ENCODE data around the gene AGBL1.
"Not testable (repeated sequence)": the region's sequence is repeated elsewhere in the genome, so short reads cannot be mapped to it uniquely, and the experiment has no call there.

AGBL1 gene

DNA sequence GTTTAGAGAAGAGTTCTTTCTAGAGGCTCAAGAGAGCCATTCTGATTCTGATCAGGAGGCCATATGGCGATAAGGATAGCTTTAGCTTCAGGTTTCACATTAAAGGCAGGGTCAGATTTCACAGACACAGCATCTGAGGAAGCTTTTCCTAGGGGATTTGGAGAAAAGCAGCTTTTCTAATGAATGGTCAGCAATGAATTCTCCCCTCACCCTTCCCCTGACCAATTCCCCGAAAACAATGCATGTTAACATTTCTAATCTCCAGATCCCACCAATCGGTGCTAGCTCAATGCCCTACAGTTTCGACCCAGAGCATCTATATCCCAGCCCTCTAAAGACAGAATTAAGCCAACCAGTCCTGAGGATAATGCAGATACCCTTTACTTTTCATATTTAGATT lies 9.8 kb downstream of the AGBL1 start:
- DNase-seq: no peak

DNA sequence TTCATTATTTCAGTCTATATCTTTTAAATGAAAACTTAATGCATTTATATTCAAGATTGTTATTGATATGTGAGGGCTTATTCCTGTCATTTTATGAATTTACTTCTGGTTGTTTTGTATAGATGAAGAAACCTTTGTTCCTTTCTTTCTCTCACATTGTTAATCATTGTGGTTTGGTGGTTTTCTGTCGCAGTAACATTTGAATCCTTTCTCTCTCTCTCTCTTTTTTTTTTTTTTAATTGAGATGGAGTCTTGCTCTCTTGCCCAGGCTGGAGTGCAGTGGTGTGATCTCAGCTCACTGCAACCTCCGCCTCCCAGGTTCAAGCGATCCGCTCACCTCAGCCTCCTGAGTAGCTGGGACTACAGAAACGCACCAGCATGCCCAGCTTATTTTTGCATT lies 22.1 kb downstream of the AGBL1 start:
- DNase-seq: no peak

DNA sequence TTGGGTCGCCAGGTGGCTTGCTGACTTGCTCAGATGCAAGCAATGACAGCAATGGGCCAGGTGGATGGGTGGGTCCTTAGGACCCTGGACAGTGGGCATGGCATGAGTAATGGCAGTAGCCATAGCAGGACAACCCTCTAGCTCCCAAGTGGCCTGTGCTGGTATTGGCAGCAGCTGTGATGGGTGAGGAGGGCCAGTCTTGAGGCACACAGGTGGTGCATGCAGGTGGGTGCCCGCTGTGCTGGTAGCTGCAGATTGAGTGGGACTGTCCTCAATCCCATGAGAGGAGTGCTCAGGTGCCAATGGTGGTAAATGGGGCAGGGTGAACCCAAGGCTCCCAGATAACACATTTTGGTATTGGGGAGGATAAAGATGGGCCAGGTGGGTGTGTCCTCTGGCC lies 24.2 kb downstream of the AGBL1 start:
- DNase-seq: no peak

DNA sequence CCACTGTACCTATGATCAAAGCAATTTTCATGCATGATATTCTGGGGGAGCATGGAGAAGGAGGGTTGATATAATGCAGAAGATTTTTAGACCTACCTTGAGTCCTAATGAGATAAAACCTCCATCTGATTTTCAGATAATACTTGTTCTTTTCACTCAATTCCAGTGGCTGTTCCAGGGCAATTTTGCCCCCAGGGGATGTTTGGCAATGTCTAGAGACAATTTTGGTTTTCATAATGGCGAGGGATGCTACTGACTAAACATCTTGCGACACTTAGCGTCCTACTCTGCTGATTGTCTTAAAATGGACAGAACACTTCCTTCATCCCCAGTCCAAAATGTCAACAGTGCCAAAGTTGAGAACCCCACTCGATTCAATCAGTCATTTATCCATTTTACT lies 26.6 kb downstream of the AGBL1 start:
- DNase-seq: no peak

DNA sequence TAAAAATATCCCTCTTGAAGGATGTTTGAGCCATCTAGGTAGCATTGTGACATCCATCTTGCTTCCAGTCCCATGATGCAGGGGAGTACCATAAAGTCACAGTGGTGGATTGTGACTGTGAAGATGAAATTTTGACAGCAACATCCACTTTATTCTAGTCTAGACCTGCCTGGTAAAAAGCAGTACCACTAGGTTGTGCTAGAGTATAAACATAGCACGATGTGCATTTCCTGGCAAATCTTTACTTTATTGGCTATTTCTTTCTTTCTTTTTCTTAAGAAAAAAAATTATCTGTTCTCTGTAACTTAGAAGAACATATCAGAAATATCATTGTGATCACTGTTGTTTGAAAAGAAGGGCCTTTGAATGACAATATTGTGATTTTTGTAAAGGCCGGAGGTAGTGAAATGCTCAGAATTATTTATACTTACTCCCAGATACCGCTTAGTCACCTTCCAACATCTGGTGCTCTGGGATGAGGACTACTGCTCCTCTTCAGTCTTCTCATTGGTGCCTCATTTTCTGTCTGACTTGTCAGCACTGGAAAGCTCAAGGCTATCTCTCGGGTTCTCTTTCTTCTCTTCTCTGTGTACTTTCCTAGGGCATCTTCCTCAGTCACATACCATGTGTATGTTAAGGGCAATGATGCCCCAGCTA lies 35.6 kb downstream of the AGBL1 start:
- no peak for DNase-seq

DNA sequence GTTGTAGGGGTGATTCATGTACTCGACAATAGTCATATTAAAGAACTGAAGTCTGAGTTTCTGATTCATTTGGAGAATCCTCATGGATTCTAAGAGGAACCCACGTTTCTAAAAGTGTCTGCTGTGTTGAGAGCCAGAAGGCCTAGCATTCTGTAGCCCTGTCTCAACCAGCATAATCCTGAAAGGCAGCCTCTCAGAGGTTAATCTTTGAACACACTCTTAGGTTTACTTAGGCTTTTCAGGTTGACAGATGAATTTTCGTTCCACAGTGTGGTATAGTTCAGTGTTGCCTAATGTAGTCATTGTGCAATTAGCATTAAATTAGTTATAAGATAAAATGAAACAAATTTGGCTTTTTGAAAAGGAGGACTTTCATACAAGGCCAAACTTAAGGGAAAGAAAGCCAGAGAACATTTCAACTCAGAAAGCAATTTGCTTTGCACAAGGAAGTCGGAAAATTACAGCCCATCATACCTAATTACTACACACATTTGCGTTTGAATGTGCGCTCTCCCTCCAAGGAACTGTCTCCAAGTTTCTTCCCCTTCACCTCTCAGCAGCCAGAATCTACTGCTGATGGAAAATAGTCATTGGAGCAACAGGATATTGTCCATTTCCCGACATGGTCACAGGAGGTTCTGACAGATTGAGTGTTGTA lies 42.0 kb downstream of the AGBL1 start:
- DNase-seq: no peak

DNA sequence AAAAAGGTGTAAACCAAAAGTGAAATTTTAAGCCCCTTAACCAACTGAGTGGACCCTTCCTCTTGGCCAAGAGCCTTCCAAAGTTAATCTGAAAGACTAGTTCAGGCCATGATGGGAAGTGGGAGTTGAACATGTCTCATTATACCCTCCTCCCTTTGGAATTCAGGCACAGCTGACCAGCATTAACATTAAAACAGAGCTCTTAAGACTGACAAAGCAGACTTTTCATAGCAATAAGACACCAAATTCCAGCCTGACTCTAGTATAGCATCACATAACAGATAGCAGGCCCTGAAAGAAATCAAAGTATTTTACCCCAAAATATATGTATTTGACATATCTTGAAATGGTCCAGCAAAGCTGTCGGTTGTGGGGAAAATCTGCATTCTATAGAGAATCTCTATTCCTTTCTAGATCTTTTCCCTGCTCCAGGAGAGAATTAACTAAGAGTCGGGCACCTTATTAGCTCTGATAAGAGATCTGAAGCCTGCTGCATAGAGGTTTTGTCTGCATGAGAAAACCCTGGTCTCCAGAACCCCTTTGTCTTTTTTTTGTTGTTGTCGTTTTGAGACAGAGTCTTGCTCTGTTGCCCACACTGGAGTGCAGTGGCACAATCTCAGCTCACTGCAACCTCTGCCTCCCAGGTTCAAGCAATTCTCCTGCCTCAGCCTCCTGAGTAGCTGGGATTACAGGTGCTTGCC lies 43.2 kb downstream of the AGBL1 start:
- not testable (repeated sequence) for DNase-seq

DNA sequence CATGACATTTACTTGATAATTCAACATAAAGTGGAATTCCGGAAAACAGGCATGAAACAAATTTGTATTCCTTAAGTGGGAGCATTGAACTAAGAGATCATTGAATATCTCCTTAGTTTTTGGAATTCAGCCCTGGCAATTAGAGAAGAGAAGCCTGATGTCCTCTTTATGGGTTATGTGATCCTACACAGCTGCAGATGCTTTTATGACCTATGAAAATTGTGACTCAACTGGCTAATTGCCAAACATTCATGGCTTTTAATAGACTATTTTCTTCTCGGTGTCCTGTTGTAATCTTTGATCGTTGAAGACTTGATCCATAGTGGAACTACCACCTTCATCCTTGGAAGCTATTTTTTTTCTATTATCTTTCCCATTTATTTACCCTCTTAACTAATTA lies 46.1 kb downstream of the AGBL1 start:
- no peak for DNase-seq

DNA sequence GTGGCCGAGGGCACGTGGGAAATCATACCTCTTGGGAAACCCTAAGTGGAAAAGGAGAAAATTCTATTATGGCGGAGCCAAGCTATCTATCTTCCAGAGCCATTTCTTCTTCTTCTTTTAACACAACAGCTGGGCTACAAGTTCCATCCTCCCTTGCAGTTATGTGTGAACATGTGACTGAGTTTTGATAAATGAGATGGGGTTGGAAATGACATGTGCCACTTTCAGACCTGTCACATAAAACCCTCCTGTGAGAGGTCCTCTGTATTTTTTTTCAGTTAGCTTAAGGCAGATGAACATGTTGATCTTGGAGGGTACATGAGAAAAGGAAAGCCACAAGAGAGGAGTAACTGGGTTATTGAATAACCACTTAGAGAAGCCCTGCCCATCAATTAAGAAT lies 47.9 kb downstream of the AGBL1 start:
- DNase-seq: no peak

DNA sequence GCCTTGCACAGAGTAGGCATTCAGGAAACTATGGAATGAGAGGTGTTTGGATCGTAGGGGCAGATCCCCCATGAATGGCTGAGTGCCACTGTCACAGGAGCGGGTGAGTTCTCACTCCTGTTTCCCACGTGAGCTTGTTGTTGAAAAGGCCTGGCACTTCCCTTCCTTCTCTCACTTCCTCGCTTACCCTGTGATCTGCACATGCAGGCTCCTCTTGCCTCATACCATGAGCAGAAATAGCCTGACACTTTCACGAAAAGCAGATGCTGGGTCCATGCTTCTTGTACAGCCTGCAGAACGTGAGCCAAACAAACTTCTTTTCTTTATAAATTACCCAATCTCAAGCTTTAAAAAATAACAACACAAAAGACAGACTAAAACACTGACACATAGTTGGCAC lies 55.4 kb downstream of the AGBL1 start:
- DNase-seq: no peak

DNA sequence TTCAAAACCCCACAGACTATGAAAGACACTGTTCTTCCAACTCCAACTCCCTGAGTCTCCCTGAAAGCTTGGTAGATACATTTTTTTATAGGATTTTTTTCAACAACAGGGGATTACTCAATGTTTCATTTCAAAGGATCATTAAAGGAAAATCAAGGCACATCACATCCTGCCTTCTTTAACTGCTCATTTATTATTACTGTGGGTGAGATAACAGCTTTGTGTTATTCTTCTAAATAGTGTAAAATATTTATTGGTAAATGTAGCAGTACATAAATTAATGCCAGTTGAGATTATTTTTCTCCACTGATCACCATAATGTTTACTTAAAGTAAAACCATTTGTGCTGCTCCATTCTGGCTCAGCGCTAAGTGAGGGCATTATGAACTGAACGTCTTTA lies 57.2 kb downstream of the AGBL1 start:
- DNase-seq: no peak

DNA sequence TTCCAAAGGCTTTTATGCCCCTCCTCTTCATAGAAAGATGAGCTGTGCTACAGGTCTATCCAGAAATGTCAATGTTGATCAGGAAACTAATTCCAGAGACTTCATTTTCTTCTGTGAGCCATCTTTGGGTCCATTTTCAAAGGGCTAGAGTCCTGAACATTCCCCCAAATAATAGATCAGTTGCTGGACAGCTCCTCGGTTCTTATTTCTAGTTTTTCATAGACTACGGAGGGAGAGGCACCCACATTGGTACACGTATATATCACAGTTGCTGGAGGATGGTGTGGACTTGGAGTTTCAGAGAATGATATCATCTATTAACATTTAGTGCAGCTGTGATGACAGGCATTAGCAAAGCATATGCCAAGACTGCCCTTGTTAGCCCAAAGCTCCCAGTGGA lies 59.1 kb downstream of the AGBL1 start:
- no peak for DNase-seq

DNA sequence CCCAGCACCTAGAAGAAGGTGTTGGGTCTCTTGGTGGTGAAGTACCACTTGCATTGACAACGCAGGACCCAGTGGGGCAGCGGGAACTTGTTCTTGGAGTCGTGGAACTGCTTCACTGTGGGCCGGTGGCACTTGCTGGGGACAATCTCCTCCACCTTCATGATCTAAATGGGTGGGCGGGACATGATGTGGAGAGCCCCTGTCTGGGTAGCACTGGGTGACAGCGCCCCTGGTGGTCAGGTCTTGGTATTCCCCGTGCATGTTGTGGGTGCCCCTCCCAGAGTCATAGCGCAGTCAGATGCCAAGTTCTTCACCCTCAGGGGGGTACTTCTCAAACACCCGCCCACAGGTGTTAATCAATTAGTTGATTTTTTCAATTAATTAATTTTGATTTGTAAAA lies 60.2 kb downstream of the AGBL1 start:
- no peak for DNase-seq

DNA sequence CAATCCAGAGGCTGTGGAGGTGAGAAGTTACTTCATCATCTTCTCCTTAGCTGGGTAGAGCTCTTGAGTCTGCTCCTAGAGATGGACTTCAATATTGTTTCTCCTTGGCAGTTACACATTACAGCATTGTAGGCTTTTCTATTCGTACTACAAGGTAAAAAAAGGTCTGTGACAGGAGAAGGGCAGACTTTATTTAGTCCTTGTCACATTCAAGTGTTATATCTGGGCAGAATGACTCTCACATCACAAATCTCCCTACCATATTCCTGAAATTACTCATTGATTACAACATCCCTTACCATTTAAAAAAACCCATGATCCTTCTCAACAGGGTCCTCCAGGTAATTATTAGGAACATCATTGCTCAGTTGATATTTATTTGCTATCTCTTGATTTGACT lies 75.0 kb downstream of the AGBL1 start:
- DNase-seq: no peak

DNA sequence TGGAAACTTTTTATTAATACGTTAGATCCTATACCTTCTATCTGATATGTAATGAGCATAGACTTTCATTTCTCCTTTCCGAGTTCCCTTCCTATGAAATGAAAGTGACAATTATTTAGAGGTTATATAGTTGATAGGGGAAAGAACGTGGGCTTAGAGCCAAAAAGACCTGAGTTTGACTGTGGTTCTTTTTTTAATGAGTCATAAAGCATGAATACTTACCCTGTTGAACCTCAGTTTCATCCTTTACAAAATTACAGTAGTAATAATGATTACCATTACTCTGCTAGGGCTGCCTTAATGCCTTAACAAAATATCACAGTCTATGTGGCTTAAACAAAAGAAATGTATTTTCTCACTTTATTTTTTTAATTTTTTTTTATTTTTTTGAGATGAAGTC lies 75.9 kb downstream of the AGBL1 start:
- no peak for DNase-seq

DNA sequence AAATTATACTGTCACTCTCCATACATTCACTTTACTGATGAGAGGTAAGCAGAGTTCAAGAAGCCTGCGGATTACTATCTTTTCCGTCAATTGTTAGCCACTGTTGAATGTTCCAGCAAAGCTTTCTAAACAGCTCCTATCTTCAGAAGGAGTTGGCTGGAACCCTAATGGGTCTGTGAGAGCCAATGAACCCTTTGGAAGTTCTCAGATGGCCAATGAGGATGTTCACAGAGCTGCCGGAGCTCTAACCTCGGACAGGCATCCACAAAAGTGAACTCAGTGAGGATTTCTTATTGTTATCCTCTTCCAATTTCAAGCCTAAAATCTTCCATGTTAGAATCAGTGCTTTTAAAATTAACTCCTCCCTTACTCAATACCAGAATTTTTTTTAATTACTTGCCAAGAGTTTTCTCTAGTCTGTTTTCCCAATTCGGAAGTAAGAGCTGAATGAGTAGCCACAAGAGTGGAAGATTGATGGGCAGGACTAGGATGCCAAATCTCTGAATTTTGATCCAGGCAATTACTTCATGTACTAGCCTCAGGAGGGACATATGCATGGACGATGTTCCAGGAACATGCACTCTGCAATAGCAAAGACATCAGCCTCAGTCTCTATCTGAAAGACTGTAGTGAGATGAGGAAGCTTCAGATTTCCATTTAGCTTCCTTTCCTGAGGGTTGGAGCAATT lies 78.1 kb downstream of the AGBL1 start:
- no peak for DNase-seq

DNA sequence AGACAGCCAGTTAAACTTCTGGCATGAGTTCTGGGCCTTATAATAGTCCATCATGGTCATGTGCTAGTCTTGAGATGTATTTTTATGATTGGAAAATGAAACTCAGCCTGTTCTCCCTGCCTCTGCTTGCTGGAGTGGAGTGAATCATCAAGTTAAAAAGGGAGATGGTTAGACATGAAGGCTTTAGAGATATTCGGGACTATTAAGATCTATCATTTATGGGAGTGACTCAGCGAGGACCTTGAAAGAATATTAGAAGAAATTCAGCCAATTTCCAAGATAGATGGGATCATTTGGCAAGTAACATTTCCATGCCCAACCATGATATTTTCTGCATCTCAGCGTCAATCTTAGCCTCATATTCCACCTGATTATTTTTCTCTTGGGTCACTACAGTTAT lies 79.8 kb downstream of the AGBL1 start:
- no peak for DNase-seq

DNA sequence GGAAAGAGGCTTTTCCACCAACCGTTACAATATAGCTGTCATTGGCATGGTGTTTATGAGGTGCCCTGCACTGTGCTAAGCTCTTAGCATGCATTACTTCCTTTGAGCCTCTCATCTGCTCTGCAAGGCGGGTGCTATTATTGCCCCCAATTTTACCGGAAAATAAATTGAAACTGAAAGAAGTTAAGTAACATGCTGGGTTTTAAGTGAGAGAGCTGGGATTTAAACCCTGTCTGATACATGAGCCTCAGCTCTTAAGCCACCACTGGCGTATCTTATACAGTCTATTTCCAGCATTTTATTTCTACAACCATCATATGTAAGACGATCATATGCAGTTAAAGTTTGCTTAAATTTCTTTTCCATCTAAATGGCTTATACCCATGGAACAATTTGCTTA lies 81.6 kb downstream of the AGBL1 start:
- no peak for DNase-seq

DNA sequence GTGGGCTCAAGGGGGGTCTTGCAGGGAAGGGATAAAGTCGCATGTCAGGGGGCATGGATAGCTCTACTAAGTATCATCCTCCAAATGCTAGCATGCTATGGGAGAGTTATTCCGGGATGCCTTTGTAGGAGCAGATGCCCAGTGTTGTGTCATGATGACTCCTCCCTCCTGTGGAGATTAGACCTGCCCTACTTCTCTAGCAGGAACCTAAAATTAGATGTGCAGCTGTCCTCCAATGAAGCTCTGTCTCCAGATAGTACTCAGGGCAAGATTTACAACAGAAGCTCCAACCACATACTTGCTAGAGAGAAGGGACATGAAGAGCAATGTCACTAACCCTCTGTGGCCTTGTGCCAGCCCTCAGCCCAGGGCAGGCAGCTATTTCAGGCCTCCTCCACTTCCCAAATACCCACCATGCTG lies 82.5 kb downstream of the AGBL1 start:
- DNase-seq: no peak

DNA sequence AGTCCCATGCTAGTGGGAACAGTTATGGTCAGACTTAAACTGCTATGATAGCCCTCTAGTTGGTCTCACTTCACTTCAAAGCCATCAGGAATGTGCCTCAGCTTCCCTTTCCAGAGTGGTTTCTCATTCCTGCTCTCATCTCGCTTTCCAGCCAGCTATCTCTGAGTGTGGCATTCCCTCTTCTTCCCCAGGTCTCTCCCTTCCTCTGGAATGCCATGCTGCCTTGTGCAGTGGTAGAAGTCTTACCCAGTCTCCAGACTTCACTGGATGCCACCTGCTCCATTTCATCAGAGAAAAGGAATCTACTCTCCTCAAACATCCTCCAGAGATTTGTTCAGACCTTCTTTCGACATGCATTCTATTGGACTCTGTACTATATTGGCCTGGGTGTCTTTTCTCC lies 83.0 kb downstream of the AGBL1 start:
- no peak for DNase-seq

DNA sequence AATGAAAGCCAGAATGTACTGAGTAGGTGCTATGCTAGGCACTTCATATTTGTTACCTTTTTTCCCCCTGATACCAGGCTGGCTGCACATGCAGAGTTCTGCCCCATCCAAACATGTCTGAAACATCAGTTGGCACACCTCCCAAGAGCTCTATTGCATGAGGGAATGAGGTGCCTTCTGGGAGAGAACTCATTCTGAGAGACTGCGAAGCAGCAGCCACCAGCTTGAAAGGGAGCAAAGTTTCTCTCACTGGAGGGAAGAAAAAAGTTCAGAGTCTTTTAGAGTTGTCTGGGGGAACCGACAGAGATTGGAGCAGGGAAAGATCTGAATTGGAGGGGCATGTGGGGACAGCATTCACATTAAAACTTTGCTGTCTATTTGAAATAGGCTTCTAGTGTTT lies 84.1 kb downstream of the AGBL1 start:
- no peak for DNase-seq

DNA sequence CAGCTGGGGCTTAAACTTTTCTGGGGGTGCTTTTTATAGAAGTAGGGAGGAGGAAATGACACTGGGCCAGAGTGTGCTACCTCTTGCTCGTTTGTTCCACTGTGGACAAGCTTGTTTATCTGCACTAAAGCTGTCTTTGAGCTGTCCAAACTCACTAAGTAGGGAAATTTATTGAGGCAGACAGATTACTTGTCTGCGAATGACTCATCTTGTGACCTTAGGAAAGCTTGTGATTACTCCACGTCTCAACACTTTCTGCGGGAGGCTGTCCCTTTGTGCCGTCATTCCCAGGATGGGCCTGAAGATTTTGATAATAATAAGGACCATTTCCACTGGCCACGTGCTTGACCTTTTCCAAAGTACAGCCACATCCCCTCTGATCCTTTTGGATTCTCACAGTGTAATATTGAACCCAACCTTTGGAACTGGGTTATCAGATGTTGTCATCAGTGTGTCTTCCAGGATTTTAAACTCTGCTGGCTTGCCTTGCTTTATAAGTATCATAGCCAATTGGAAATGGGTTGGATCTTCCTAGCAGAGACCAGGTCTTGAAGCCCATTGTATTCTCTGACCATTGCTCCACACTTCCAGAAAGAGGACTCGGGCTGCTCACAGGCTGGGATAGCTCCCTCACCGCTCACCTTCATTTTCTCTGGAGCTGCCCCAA lies 84.7 kb downstream of the AGBL1 start:
- no peak for DNase-seq

Measured in NCI-H1436 (cell line).